Dedifferentiated amniotic fluid mesenchymal stem cell (primary cell): Measurements from ENCODE around the gene TFB1M.

Experiments used
- DNase-seq: peaks from one replicate; pipeline ENCODE4 v3.0.0-alpha.2; 2016; ENCODE audit errors: extremely low spot score

TFB1M gene

DNA sequence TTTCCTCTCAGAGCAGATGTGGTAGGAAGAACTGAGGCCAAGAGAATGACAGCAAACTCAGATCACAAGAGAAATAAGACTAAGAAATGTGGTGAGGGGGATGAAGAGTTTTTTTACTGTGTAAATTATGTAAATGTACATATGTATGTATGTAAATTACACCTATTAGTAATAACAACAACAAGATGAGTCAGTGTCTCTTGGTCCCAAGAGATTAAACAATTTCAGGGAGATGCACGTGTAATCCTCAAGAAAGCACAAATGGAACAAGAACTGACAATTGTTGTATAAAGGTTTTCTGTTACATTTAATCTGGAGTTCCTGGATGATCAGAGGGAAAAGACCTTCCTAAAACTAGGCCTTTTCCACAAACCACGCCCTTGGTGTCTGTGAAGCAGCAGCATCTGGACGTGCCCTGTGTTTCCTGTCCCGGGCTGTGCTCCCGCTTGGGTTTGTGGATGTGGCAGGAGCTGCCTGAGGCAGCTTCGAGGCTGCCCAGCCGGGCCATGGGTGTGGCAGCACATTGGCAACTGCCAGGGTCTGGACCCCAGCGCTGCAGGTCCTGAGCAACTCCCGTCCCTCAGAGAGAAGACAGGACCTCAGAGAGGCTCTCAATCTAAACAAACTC, 49.5 kb downstream of the TFB1M start:
- peak; percentile 33 for DNase-seq

DNA sequence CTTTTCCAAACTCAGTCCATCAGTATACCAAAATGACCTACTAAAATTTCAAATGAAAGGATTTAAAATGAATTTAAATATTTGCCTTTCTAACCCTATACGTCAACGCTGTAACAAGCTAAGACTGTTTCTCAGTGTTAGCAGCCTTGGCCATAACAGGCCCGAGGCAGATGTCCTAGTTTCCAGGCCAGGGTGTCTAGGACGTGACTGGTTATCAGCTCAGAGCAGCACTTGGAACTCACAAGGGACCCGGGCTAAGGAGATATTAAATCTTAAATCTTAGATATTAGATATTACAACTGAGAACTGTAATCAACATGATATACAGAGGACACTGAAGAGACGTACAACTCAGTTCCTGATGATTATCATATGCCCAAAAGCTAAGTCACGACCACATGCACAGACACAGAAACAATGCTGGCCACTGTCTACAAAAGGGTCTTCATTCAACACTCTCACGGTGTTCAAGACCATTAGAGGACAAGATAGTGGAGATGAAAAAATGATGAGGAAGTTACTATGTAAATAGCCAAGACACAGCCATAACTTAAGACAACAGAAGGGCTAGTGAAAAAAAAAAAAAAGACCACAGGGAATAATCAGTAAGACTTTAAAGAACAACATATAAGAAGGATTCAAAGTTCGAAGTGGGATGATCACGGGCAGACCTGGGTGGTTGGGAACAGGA, 50.8 kb downstream of the TFB1M start, which contains the start of gene CLDN20:
Gene CLDN20 (plus strand): TSS at position 641 of the 691 bp plus-strand sequence. CDS start 11,707 bp downstream, outside the sequence.
- DNase-seq: no peak

DNA sequence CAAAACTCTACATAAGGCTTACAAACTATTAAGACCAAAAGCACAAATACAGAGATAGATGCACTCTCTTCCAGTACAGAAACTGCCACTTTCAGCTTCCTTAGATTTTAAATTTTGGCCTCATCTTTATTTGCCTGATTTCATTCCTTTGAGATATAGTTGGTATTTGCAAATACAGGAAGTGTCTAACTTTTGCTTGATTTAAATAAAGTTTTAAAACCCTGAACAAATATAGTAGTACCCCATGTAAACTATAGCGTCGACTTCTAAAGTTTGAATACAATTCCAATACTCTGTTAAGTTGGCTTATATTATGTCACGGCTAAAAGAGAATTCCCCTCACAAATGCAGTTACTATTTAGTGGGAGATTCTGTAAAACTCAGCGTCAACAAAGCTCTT, 51.6 kb downstream of the TFB1M start:
- DNase-seq: no peak

DNA sequence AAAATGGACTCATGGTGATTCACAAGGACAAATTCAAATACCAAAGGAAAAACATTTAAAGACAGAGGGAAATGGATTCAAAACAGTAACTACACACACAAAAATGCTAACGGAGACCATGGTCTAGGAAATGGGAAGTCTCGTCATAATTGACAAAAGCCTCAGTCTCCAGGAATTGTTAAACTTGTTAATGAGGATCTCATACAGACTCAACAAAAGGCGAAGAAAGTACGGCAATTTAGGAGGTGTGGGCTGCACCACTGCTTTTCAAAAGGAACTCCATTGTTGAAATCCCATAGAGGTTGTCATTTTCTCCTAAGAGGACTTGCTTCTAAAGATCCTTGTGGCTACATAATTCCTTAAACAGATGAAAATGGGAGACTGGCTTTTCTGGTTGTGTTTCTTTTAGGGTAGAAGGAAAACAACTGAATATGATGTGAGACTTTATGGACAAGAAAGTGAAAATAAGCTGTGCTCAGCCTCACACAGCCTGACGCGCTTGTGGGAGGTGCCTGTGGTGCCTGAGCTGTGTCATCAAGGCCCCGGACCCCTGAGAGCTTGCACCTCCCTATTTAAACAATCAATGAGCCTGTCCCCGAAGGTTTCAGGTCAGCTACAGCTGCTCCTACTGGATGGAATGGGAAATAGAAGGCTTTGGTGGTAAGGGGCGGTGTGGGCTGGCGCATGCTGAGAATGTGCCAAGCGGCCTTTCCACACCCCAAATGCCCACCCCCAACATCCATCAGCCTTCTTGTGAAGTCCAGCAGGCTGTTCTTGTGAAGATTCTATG, 53.0 kb downstream of the TFB1M start:
- DNase-seq: no peak

DNA sequence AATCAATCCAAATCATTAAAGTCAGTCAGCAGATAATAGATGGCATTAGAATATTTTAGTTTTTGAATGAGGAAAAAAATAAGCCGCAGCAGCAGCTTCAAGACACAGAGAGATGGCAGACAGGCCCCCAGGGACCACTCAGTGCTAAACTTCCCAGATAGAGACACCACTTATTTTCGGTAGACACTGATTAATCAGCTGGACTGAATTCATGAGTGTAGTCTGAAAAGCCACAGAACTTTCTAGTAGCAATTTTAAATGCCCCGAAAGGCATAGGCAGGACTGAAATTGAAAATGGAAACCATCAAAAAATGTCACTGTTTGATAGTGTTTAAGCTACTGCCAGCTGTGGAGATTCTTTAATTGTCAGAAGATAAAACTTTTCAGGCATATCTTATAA, 53.6 kb downstream of the TFB1M start:
- no peak for DNase-seq

DNA sequence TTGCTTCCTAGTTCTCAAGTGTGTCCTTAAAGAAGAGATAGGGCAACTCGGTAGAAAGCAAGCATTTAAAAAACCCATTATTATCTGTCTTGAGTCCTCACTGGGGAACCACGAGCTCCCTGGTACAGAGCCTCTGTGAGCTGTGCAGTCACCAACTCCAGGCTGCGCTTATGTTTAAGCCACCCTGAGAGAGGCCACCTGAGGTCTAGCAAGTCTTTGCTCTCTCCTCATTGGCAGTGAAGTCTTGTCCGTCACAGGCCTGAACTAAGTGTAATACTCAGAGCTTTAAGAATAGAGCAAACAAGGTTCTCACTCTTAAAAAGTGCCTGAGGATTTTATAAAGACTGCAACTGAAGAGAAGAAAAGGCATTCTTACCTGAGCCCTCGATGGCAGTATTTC, 54.4 kb downstream of the TFB1M start:
- DNase-seq: no peak

DNA sequence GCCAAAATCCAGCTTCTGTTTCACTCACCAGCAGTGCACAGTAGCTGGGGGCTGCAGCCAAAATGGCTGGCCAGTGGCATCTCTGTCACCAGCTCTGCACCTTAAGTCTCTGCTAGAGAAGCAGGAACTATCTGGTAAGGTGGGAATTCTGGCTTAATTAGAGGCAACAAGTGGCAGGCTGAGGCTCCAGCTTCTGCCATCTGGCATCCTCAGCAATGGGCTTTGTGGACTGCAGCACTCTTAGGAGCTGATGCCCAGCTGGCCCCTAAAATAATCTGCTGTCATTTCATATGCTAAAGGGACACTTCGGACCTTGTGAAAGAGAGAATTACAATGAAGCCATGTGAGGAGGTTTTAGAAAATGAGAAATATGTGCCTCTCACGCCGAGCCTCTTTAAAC, 55.1 kb downstream of the TFB1M start:
- DNase-seq: no peak

DNA sequence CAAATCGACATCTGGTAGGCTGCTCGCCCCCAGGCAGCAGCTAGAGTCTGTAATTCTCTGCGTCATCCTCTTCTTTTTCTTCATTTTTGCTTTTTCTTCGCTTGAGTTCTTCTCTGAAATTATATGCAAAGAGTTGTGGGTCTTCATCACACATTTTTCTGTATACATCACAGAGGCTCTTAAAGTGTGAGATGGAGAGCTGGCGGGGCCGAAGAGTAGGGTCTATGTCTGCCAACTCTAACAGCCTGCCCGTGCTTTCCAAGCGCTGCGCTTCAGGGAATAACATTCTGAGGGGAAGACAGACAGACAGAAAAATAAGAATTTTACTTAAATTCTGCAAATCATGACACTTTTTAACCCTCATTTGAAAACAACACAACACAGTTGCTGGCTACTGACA, 56.5 kb downstream of the TFB1M start:
- DNase-seq: no peak

DNA sequence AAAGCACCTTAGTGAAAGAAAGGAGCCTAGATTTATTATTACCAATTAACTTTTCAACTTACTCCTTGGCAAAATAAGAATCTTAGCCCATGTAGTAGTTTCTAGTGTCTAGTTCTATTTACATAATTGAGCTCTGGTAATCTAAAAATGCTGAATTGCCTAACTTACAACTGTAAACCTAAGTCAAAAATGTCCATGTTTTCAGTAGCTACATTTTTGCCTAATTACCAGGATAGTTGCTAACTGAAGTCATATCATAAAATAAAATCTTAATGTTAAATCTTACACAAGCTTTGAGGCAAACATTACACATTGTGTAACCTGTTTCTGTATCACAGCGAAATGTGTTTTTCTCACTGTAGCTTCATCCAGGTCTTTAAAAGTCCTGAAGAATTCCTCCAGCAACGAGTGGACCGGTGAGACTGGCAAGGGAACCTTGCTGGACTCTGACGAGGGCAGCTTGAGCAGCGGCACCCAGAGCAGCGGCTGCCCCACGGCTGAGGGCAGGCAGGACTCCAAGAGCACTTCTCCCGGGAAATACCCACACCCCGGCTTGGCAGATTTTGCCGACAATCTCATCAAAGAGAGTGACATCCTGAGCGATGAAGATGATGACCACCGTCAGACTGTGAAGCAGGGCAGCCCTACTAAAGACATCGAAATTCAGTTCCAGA, 58.0 kb downstream of the TFB1M start:
- DNase-seq: no peak

DNA sequence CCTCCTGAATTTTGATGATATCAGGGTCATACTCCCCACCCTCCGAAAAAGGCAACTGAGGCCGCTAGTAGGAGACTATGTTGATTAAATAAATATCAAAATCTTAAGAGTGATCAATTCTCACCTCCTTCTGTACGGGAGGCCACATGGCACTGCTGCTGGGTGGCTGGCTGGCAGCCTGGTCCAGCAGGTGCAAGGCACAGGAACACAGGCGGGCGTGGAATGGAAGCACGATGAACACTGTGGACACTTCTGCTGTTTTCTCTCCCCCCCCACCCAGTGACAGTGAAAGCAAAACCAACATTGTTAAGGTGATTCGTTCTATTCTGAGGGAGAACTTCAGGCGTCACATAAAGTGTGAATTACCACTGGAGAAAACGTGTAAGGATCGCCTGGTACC, 60.1 kb downstream of the TFB1M start:
- no peak for DNase-seq

DNA sequence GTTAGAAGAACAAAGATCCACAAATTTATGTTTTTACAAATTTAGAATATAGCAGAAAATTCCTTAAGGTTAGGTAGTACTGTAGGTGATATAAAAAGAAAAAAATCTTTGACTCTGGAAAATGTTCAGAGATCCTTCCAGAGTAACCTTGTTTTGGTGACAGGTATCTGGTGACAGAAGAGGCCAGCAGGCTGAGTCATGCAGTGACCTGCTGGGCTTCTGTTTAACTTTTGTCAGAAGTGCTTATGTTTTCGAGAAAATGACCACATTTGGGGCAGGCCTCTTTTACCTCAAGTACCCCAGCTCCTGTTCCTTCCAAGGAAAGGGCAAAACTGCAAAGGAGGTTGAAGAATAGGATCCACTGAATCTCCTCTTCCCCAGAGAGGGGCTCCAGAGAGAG, 60.9 kb downstream of the TFB1M start:
- DNase-seq: no peak

DNA sequence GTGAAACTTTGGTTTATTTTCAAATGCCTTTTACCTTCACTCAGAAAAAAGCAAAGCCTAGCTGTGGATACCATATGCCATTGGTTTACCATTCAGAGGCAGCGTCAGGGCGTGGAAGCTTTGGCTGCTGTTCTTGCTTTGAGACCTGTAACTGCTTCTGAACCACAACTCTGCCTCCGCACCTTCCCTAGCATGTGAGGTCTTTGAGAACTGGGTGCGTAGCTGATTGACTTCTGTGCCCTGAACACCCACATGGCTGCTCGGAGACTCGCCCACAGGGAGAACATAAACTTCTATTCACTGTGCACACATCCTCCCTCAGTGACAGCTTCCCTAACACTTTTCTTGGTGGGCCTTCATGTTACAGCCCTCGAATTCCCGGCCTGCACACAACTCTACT, 61.7 kb downstream of the TFB1M start:
- DNase-seq: no peak

DNA sequence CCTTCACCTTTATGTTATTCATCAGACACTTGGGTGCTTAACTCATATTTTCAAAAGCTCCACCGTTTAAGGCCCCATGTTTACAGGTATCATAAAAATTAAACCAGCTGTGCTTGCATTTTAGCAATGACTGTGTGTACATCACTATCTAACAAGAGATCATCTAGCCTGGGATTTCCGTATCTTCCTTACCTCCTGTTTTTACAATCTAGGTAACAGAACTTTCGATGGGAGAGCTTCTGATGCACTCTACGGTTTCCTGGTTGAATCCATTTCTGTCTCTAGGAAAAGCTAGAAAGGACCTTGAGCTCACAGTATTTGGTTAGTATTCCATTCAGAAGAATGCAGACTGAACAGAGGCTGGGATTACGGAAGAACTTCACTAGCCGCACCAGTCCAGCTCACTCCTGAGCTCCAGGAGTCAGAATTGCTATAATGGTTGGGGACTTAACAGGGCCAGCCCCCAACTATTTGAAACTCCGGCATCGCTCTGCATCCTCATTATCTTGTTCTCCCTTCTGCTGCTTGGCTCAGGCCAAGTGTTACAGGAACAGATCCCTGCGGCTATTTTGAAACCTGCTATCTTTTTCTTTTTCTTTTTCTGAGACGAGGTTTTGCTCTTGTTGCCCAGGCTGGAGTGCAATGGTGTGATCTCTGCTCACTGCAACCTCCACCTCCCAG, 63.4 kb downstream of the TFB1M start:
- DNase-seq: no peak

DNA sequence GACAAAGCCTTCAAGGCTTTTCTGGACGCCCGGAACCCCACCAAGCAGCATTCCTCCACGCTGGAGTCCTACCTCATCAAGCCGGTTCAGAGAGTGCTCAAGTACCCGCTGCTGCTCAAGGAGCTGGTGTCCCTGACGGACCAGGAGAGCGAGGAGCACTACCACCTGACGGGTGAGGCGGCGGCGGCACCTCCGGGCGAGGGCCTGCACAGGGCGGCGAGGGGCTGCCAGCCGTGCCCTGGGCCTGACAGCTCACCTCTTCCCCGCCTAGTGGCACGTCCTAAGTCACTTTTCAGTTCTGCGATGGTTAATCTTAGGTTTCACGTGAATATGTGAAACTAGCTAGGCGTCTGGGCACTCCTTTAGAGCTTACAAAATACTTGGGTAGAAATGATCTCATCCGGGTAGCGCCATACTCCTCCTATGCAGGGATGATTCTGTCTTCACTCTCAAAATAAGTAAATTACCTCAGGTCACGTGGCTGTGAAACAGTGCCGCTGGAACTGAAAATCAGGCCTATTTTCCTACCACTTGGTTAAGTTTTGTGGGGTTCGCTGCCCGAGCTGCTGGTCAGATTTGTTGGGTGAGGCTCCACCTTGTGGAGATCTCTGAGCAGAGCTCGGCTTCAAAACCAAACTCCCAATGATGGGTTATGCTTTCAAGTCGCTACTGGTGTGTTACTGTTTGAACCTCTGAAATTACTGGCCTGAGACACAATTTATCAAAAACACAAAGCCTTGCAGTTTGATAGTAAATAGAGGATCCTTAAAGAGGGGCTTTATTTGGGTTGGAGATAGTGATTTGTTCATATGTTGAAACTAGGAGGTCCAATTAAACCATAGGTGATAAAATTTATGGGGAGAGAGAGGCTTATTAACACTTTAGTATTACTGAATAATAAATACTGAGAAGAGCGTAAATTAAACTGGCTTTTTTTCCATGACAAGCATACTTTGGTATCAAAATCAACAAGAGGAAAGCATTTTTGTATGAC, 66.0 kb downstream of the TFB1M start:
- DNase-seq: no peak

DNA sequence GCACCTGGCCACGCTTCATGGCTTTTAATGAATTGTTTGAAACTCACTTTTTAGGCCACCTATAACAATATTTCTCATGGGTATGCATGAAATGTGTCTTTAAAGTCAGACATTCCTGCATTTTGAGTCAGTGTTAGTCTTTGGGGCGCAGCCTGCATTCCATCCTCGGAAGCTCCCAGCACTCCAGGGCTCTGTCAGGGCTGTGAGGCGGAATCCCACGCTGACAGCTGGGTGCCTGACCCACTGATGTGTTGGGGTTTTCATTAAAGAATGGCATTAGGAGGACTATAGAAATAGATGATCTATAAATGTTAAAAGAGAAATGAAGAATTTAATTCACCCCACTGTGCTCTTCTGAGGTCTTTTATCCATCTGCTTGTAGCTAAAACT, 66.7 kb downstream of the TFB1M start:
- DNase-seq: no peak

DNA sequence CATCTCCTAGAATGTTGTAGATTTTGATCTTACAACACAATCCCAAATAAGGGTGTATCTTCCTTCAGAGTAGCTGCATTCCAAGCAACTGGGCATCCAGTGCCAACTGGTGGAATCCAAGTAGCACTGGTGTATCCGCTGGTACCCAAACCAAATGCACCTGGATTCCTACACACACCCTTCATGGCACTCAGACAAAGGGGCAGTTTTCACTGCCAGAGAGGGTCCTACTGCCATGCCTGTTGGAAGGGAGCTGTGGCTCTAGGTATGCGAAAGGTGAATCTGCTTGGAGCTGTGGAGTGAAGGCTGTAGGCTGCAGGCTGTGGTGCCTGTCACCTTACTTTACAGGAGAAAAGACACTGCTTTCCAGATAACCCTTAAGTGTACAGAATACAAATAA, 67.5 kb downstream of the TFB1M start:
- DNase-seq: no peak

DNA sequence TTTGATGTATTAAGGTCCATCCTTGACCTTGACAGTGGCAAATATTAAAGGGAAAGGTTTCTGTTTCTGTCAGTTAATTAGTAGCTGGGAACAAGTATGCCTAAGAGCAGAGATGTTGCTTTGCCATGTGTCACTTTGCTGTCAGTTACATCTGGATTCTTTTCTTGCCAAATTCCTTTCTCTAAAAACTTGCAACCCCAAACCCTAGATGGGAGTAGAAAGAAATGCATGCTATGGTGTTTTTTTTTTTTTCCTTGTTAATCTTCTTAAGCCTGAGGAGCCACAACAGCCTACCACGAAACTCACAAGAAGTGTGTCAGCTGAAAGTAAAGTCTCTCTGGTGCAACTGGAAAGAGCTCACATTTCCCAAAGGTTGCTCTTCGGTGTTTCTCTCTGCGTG, 68.5 kb downstream of the TFB1M start:
- DNase-seq: peak; percentile 19

DNA sequence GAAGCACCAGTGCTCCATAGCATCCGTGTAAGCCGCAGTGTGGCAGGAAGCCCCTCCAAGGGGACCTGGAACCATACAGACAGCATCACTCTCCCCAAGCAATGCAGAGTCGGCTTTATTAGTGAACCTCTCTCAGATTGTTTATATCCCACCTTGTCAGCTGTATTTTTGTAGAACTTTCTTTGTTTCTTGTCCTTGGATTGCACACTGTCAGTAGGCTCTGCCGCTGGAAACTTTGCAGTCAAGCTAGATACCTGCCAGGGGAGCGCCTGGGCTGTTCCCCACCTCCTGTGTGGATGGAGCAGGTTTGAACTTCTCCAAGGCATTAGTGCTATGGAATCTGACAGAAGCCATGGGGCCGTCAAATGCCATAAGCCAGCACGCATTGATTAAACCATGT, 69.1 kb downstream of the TFB1M start:
- DNase-seq: no peak

DNA sequence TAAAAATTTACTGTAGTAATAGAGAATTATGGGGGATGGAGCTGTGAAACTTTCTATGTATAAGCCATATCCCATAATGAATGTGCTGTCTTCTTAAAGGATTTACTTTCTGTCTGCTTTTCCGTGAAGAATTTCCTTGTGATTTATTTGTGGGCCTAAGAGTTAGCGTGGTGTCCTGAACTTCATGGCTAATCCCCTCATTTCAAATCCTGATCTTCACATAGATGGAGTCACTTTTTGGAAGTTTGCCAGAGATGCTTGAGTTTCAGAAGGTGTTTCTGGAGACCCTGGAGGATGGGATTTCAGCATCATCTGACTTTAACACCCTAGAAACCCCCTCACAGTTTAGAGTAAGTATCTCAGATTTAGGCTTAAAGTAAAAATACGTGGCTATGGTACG, 69.8 kb downstream of the TFB1M start:
- no peak for DNase-seq

DNA sequence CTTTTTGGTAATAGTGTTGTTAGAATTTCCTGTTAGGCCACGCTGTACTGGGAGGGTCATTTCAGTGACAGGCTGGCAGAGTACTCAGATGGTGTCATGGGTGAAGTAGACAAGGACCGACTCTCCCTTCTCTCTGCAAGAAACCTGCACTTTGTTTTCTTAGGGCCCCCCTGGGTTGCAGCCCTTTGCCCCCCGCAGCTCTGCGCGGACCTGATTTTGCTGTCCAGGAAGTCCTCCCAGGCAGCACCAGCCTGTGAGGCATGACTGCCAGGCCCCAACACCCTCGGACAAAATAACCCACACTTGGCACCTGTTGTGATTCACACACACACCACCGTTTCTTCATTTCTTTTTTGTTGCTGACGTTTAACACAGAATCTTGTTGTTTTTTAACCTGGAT, 72.3 kb downstream of the TFB1M start:
- no peak for DNase-seq
